Aorta (tissue), 5 donors: ENCODE results near the gene NHLRC4. TPM values are rescaled to one million over a fixed set of nuclear protein-coding genes. Genes with fewer than 3 reads are reported as not detected.

Source experiments
- ATAC-seq: fragments of 200-7000 bp; cut with Tn5 transposase; one replicate; pipeline ENCODE4 v1.9.1; 2022; ENCODE audit warnings: moderate library complexity; ENCODE audit not compliant: low FRiP score
- DNase-seq, 2 donors: peaks; one replicate each; pipeline ENCODE4 v3.0.0-alpha.2; 2020
- H3K27ac ChIP-seq, 2 donors: one replicate each; pipeline ENCODE4 v1.5.1; 2013; ENCODE audit warnings: low read length in 2 of 2, mild to moderate bottlenecking in 2 of 2, moderate library complexity in 2 of 2, control low read depth in 1 of 2, inconsistent platforms in 1 of 2, low read depth in 1 of 2
- H3K27me3 ChIP-seq, 2 donors: one replicate each; pipeline ENCODE4 v1.6.1; 2013; ENCODE audit warnings: control low read depth in 1 of 2, low read length in 1 of 2, mild to moderate bottlenecking in 1 of 2, moderate library complexity in 1 of 2; ENCODE audit not compliant: insufficient read depth in 2 of 2, control insufficient read depth in 1 of 2
- H3K36me3 ChIP-seq, 2 donors: one replicate each; pipeline ENCODE4 v1.6.1; 2013; ENCODE audit warnings: control low read depth in 1 of 2, low read length in 1 of 2, mild to moderate bottlenecking in 1 of 2; ENCODE audit not compliant: insufficient read depth in 2 of 2, control insufficient read depth in 1 of 2
- H3K4me1 ChIP-seq, 2 donors: one replicate each; pipeline ENCODE4 v1.6.1; 2013; ENCODE audit warnings: low read length in 2 of 2, control low read depth in 1 of 2, mild to moderate bottlenecking in 1 of 2, moderate library complexity in 1 of 2; ENCODE audit not compliant: insufficient read depth in 2 of 2, control insufficient read depth in 1 of 2
- H3K4me3 ChIP-seq, 2 donors: one replicate each; pipeline ENCODE4 v1.5.1; 2013; ENCODE audit warnings: low read length in 2 of 2, control low read depth in 1 of 2, mild to moderate bottlenecking in 1 of 2
- H3K9me3 ChIP-seq: one replicate; pipeline ENCODE4 v1.6.1; 2013; ENCODE audit warnings: mild to moderate bottlenecking, low read length; ENCODE audit not compliant: control insufficient read depth
- WGBS, 2 donors: extraction: QIAGEN DNeasy Blood & Tissue Kit; methylation state at CpG; one replicate each; pipeline ENCODE4 v1.1.7; 2013; 5-methylcytosine and 5-hydroxymethylcytosine counted together
- intact Hi-C, 2 donors: fragments of 100-400 bp; cut with DNase I; formaldehyde crosslinking; loops; one replicate each; pipeline versions ENCODE4 v1.14.2 to v1.15.0; 2022
- polyA plus RNA-seq, 2 donors: library from polyadenylated mRNA; stranded (reverse); fragments of 200-250 nt; gene quantifications; one replicate each; pipeline ENCODE4 v1.2.3, GENCODE V29; 2013
- total RNA-seq, 2 donors: library from RNA; stranded (reverse); fragmentation: NEBNext Ultra II Directional; extraction: Animal tissue kit (Norgen Biotek cat#: 25700); gene quantifications; one replicate each; pipeline ENCODE4 v1.2.1, GENCODE V29; 2021
- donor health status: healthy with polysubstance abuse.
- donor health status: Bipolar disorder and iron deficiency.
- donor health status: DM: no; HTN: no; CAD: no.
- donor health status: DM: no; HTN: no; CAD: no.
- donor health status: DM: yes; HTN: yes; CAD: no.

The NHLRC4 gene
- total and polyA plus RNA-seq, 4 donors = 0.25 to 2.6 (median 1.3) TPM

GRCh38 chr16:591231-591630 is 24.4 kb downstream of the NHLRC4 start:
- no peak overlapping the region for H3K4me3 ChIP-seq
- H3K9me3 ChIP-seq = no peaks in the 10 kb centered on the region
- intact Hi-C loops = no loop called here
- H3K4me1 ChIP-seq = no peaks in the 10 kb centered on the region
- H3K27ac ChIP-seq = no peak overlapping the region
- WGBS, 2 donors = 73 to 77% methylated on average over 8 of the region's 8 CpGs
- no peaks in the 10 kb centered on the region for H3K36me3 ChIP-seq
- no peaks in the 10 kb centered on the region for H3K27me3 ChIP-seq
- DNase-seq = no peak
- no peak for ATAC-seq

- intact Hi-C loops = no loop called here
- H3K27me3 ChIP-seq = no peaks in the 10 kb centered on the region
- no peaks in the 10 kb centered on the region for H3K4me1 ChIP-seq
- no peak for DNase-seq
- H3K4me3 ChIP-seq = no peak overlapping the region
- ATAC-seq = no peak
- no peaks in the 10 kb centered on the region for H3K9me3 ChIP-seq
- 88% methylated on average over 15 of the region's 15 CpGs for WGBS, 2 donors
- H3K36me3 ChIP-seq = no peaks in the 10 kb centered on the region
- no peak overlapping the region for H3K27ac ChIP-seq
Observed at GRCh38 chr16:591892-592517, 25.2 kb downstream of the NHLRC4 start.

- 78 to 83% methylated on average over 24 of the region's 24 CpGs for WGBS, 2 donors
- H3K9me3 ChIP-seq = no peaks in the 10 kb centered on the region
- DNase-seq (peak; percentile 61 to 75), ATAC-seq (no peak)
- no peak overlapping the region for H3K27ac ChIP-seq
- no peak overlapping the region for H3K4me3 ChIP-seq
- intact Hi-C loops = no loop called here
- no peaks in the 10 kb centered on the region for H3K4me1 ChIP-seq
- H3K36me3 ChIP-seq = no peaks in the 10 kb centered on the region
- H3K27me3 ChIP-seq = no peaks in the 10 kb centered on the region
Observed at GRCh38 chr16:592518-593306, 25.9 kb downstream of the NHLRC4 start.

GRCh38 chr16:593406-593805 is 26.6 kb downstream of the NHLRC4 start:
- 82 to 88% methylated on average over 9 of the region's 9 CpGs for WGBS, 2 donors

GRCh38 chr16:593807-594206 is 27.0 kb downstream of the NHLRC4 start:
- Histone ChIP-seq H3K36me3 (no peaks in the 10 kb centered on the region), H3K27me3 (no peaks in the 10 kb centered on the region), H3K27ac (no peak overlapping the region), H3K4me3 (no peak overlapping the region), H3K4me1 (no peaks in the 10 kb centered on the region), H3K9me3 (no peaks in the 10 kb centered on the region)
- intact Hi-C loops = no loop called here
- DNase-seq (peak in 1 of 2 donors; percentile 45), ATAC-seq (no peak)
- WGBS, 2 donors = 86 to 87% methylated on average over 16 of the region's 16 CpGs

More at GRCh38 chr16:593406-593805, 26.6 kb downstream of the NHLRC4 start:
- Histone ChIP-seq H3K9me3 (no peaks in the 10 kb centered on the region), H3K27me3 (no peaks in the 10 kb centered on the region), H3K27ac (no peak overlapping the region), H3K4me3 (no peak overlapping the region), H3K4me1 (no peaks in the 10 kb centered on the region), H3K36me3 (no peaks in the 10 kb centered on the region)
- intact Hi-C loops = no loop called here
- no peak for ATAC-seq
- no peak for DNase-seq

- WGBS, 2 donors = 81 to 85% methylated on average over 15 to 18 of the region's 18 CpGs
Observed at GRCh38 chr16:595094-595528, 28.3 kb downstream of the NHLRC4 start.

GRCh38 chr16:595942-596735 is 29.3 kb downstream of the NHLRC4 start:
- no peak for DNase-seq

More at GRCh38 chr16:595094-595528, 28.3 kb downstream of the NHLRC4 start:
- Histone ChIP-seq H3K4me3 (no peak overlapping the region), H3K27me3 (no peaks in the 10 kb centered on the region), H3K27ac (no peak overlapping the region), H3K4me1 (no peaks in the 10 kb centered on the region), H3K9me3 (no peaks in the 10 kb centered on the region), H3K36me3 (no peaks in the 10 kb centered on the region)
- intact Hi-C loops = no loop called here
- no peak for DNase-seq
- ATAC-seq = no peak

GRCh38 chr16:596736-597060 is 29.9 kb downstream of the NHLRC4 start:
- Histone ChIP-seq H3K27me3 (no peaks in the 10 kb centered on the region), H3K4me3 (no peak overlapping the region), H3K9me3 (no peaks in the 10 kb centered on the region), H3K4me1 (no peaks in the 10 kb centered on the region), H3K27ac (no peak overlapping the region), H3K36me3 (no peaks in the 10 kb centered on the region)
- DNase-seq = no peak
- intact Hi-C loops = no loop called here
- 94 to 95% methylated on average over 12 of the region's 12 CpGs for WGBS, 2 donors
- no peak for ATAC-seq

More at GRCh38 chr16:595942-596735, 29.3 kb downstream of the NHLRC4 start:
- no peak overlapping the region for H3K4me3 ChIP-seq
- H3K27ac ChIP-seq = no peak overlapping the region
- H3K36me3 ChIP-seq = no peaks in the 10 kb centered on the region
- intact Hi-C loops = no loop called here
- no peaks in the 10 kb centered on the region for H3K4me1 ChIP-seq
- ATAC-seq = no peak
- WGBS, 2 donors = 92 to 94% methylated on average over 34 of the region's 34 CpGs
- no peaks in the 10 kb centered on the region for H3K27me3 ChIP-seq
- no peaks in the 10 kb centered on the region for H3K9me3 ChIP-seq
